ENCODE results near the gene PURA. TPM values are rescaled to one million over a fixed set of nuclear protein-coding genes. Genes with fewer than 3 reads are reported as not detected.

The PURA gene
- total and polyA plus RNA-seq, 2 of the 13 experiments (the other 11 are each of a cell fraction or from before 2014, with no cell fraction given): 2.0 to 5.0 TPM

- TF ChIP-seq ZNF619 (CRISPR knock-in tag; IDR thresholded peaks at IDR 0.05): no peak
- no peak for TF ChIP-seq DMAP1 (CRISPR knock-in tag; IDR thresholded peaks at IDR 0.05)
- no peak for TF ChIP-seq POGK (CRISPR knock-in tag; conservative IDR thresholded peaks at IDR 0.05)
- TF ChIP-seq ZNF710 (CRISPR knock-in tag; IDR thresholded peaks at IDR 0.05; ENCODE audit: borderline replicate concordance): 0 out of 2 replicates have a peak, but pooled peaks have one; percentile 14
- TF ChIP-seq HIVEP1 (CRISPR knock-in tag; IDR thresholded peaks at IDR 0.05): peak; percentile 70
- TF ChIP-seq PRDM10 (CRISPR knock-in tag; IDR thresholded peaks at IDR 0.05; ENCODE audit: low read depth): peak; percentile 94
- peak; percentile 83 for TF ChIP-seq PATZ1 (CRISPR knock-in tag; IDR thresholded peaks at IDR 0.05)
- TF ChIP-seq PAXIP1 (CRISPR knock-in tag; conservative IDR thresholded peaks at IDR 0.05): 0 out of 2 replicates have a peak, but pooled peaks have one; percentile 17
- peak; percentile 23; the same call in 1 of the 2 replicates for TF ChIP-seq ZNF580 (CRISPR knock-in tag; IDR thresholded peaks at IDR 0.05; ENCODE audit: borderline replicate concordance, low read depth)
- TF ChIP-seq ARID2 (CRISPR knock-in tag; IDR thresholded peaks at IDR 0.05; ENCODE audit: borderline replicate concordance): no peak
- peak; percentile 64 for TF ChIP-seq ASH2L (IDR thresholded peaks at IDR 0.05; ENCODE audit: insufficient read length, low read depth, low read length)
- no peak for TF ChIP-seq ZNF678 (CRISPR knock-in tag; IDR thresholded peaks at IDR 0.05)
These were observed 670 bp upstream of the PURA start (continued) for GRCh38 chr5:140113180-140113698.
